ENCODE results near the gene STRN4. TPM values are rescaled to one million over a fixed set of nuclear protein-coding genes. Genes with fewer than 3 reads are reported as not detected.

STRN4 gene
- total RNA-seq, 2 donors from 2014 or later: 51.4 to 55.5 TPM

GRCh38 chr19:46700704-46701103 lies 45.5 kb downstream of the STRN4 start:
- DNase-seq: no peak
- Histone ChIP-seq H3K27me3 (no peaks in the 10 kb centered on the region), H3K4me3 (no peak overlapping the region), H3K36me3 (replicated peaks in 1 of 2; ENCODE audit: insufficient read depth in 1 of 2, low read depth in 2 of 2) (peaks cover 0 to 34% of the 10 kb centered on the region in 2 donors), H3K27ac (no peak overlapping the region), H3K4me1 (peaks cover 8% of the 10 kb centered on the region), H3K9me3 (no peaks in the 10 kb centered on the region)
- intact Hi-C loops (cut with DNase I): no loop called here
- no peak for ATAC-seq
- TF ChIP-seq POLR2A (IDR thresholded peaks at IDR 0.05) (no peak), CTCF (IDR thresholded peaks at IDR 0.05) (no peak)
- WGBS, 2 donors: 95 to 96% methylated on average over 12 to 13 of the region's 13 CpGs

- Histone ChIP-seq H3K27ac (no peak overlapping the region), H3K27me3 (no peaks in the 10 kb centered on the region), H3K4me3 (no peak overlapping the region), H3K9me3 (no peaks in the 10 kb centered on the region), H3K4me1 (peaks cover 8% of the 10 kb centered on the region), H3K36me3 (replicated peaks in 1 of 2; ENCODE audit: insufficient read depth in 1 of 2, low read depth in 2 of 2) (peaks cover 5 to 35% of the 10 kb centered on the region in 2 donors)
- intact Hi-C loops (cut with DNase I): no loop called here
- WGBS, 2 donors: 95 to 97% methylated on average over 11 of the region's 11 CpGs
- TF ChIP-seq CTCF (IDR thresholded peaks at IDR 0.05) (no peak), POLR2A (IDR thresholded peaks at IDR 0.05) (no peak)
- DNase-seq: no peak
- no peak for ATAC-seq
These were observed 47.6 kb downstream of the STRN4 start for GRCh38 chr19:46698395-46699321.

- Histone ChIP-seq H3K9me3 (no peaks in the 10 kb centered on the region), H3K36me3 (replicated peaks in 1 of 2; ENCODE audit: insufficient read depth in 1 of 2, low read depth in 2 of 2) (peaks cover 9 to 41% of the 10 kb centered on the region in 2 donors), H3K27me3 (no peaks in the 10 kb centered on the region), H3K4me1 (peaks cover 8% of the 10 kb centered on the region), H3K4me3 (no peak overlapping the region), H3K27ac (no peak overlapping the region)
- WGBS, 2 donors: 24 to 26% methylated on average over 37 to 39 of the region's 39 CpGs
- DNase-seq (peak; percentile 85 to 93 (median 88)), ATAC-seq (peak; percentile 93)
- no peak for TF ChIP-seq POLR2A (IDR thresholded peaks at IDR 0.05)
- intact Hi-C loops (cut with DNase I): no loop called here
These were observed 48.9 kb downstream of the STRN4 start for GRCh38 chr19:46697204-46697960.

GRCh38 chr19:46696866-46697203 lies 49.4 kb downstream of the STRN4 start:
- DNase-seq (no peak), ATAC-seq (no peak)
- H3K36me3 ChIP-seq (replicated peaks in 1 of 2; ENCODE audit: insufficient read depth in 1 of 2, low read depth in 2 of 2): peaks cover 14 to 40% of the 10 kb centered on the region in 2 donors
- intact Hi-C loops (cut with DNase I): no loop called here
- no peak for TF ChIP-seq POLR2A (IDR thresholded peaks at IDR 0.05)
- no peak overlapping the region for H3K27ac ChIP-seq
- WGBS, 2 donors: 78 to 82% methylated on average over 9 of the region's 9 CpGs
- H3K4me3 ChIP-seq: no peak overlapping the region
- H3K4me1 ChIP-seq: peaks cover 8% of the 10 kb centered on the region
- no peaks in the 10 kb centered on the region for H3K9me3 ChIP-seq
- H3K27me3 ChIP-seq: no peaks in the 10 kb centered on the region

GRCh38 chr19:46696052-46696451 lies 50.2 kb downstream of the STRN4 start:
- no peak overlapping the region for H3K4me3 ChIP-seq
- no peak for TF ChIP-seq CTCF (IDR thresholded peaks at IDR 0.05)
- no peak for TF ChIP-seq POLR2A (IDR thresholded peaks at IDR 0.05)
- H3K9me3 ChIP-seq: no peaks in the 10 kb centered on the region
- H3K36me3 ChIP-seq (replicated peaks in 1 of 2; ENCODE audit: insufficient read depth in 1 of 2, low read depth in 2 of 2): peaks cover 15 to 44% of the 10 kb centered on the region in 2 donors
- H3K4me1 ChIP-seq: peaks cover 8% of the 10 kb centered on the region
- intact Hi-C loops (cut with DNase I): no loop called here
- ATAC-seq (no peak), DNase-seq (no peak)
- H3K27me3 ChIP-seq: no peaks in the 10 kb centered on the region
- no peak overlapping the region for H3K27ac ChIP-seq
- 93 to 95% methylated on average over 10 of the region's 10 CpGs for WGBS, 2 donors
